ENCODE measurements around the gene SLC16A13. TPM values are rescaled to one million over a fixed set of nuclear protein-coding genes. Genes with fewer than 3 reads are reported as not detected.

The SLC16A13 gene
- total RNA-seq, 1 experiment from 2014 or later: 5.3 TPM

- no peak for DNase-seq (ENCODE audit: low spot score)
- in situ Hi-C loops (cut with HindIII; ENCODE audit: low sequenced_read_pairs): no loop called here
These were observed 25.3 kb upstream of the SLC16A13 start for GRCh38 chr17:7010523-7010922.

- in situ Hi-C loops (cut with HindIII; ENCODE audit: low sequenced_read_pairs): no loop called here
- DNase-seq (ENCODE audit: low spot score): no peak
These were observed 24.4 kb upstream of the SLC16A13 start for GRCh38 chr17:7011415-7011814.

- in situ Hi-C loops (cut with HindIII; ENCODE audit: low sequenced_read_pairs): no loop called here
- DNase-seq (ENCODE audit: low spot score): peak; percentile 22
These were observed 23.9 kb upstream of the SLC16A13 start for GRCh38 chr17:7011942-7012254.

GRCh38 chr17:7014261-7014994 lies 21.4 kb upstream of the SLC16A13 start:
- DNase-seq (ENCODE audit: low spot score): peak; percentile 98
- in situ Hi-C loops (cut with HindIII; ENCODE audit: low sequenced_read_pairs): no loop called here

GRCh38 chr17:7014995-7015958 lies 20.5 kb upstream of the SLC16A13 start:
- in situ Hi-C loops (cut with HindIII; ENCODE audit: low sequenced_read_pairs): no loop called here
- peak; percentile 14 for DNase-seq (ENCODE audit: low spot score)

- in situ Hi-C loops (cut with HindIII; ENCODE audit: low sequenced_read_pairs): no loop called here
- DNase-seq (ENCODE audit: low spot score): no peak
These were observed 19.4 kb upstream of the SLC16A13 start for GRCh38 chr17:7016418-7016817.

GRCh38 chr17:7016886-7017826 lies 18.7 kb upstream of the SLC16A13 start:
- in situ Hi-C loops (cut with HindIII; ENCODE audit: low sequenced_read_pairs): no loop called here
- DNase-seq (ENCODE audit: low spot score): no peak

- in situ Hi-C loops (cut with HindIII; ENCODE audit: low sequenced_read_pairs): no loop called here
- no peak for DNase-seq (ENCODE audit: low spot score)
These were observed 18.0 kb upstream of the SLC16A13 start for GRCh38 chr17:7017827-7018200.

- DNase-seq (ENCODE audit: low spot score): peak; percentile 38
- in situ Hi-C loops (cut with HindIII; ENCODE audit: low sequenced_read_pairs): no loop called here
These were observed 17.4 kb upstream of the SLC16A13 start for GRCh38 chr17:7018331-7018964.

GRCh38 chr17:7019367-7019766 lies 16.4 kb upstream of the SLC16A13 start:
- in situ Hi-C loops (cut with HindIII; ENCODE audit: low sequenced_read_pairs): no loop called here
- peak; percentile 16 for DNase-seq (ENCODE audit: low spot score)

- in situ Hi-C loops (cut with HindIII; ENCODE audit: low sequenced_read_pairs): no loop called here
- peak; percentile 64 for DNase-seq (ENCODE audit: low spot score)
These were observed 15.8 kb upstream of the SLC16A13 start for GRCh38 chr17:7019839-7020519.

GRCh38 chr17:7020894-7021664 lies 14.7 kb upstream of the SLC16A13 start:
- in situ Hi-C loops (cut with HindIII; ENCODE audit: low sequenced_read_pairs): no loop called here
- no peak for DNase-seq (ENCODE audit: low spot score)

- DNase-seq (ENCODE audit: low spot score): peak; percentile 65
These were observed 13.6 kb upstream of the SLC16A13 start for GRCh38 chr17:7021993-7022778.

GRCh38 chr17:7022781-7023571 lies 12.8 kb upstream of the SLC16A13 start, which contains the start of gene BCL6B:
BCL6B (plus strand) TSS chr17:7023050; CDS start chr17:7023672, 622 bp downstream.
- in situ Hi-C loops (cut with HindIII; ENCODE audit: low sequenced_read_pairs): no loop called here
- no peak for DNase-seq (ENCODE audit: low spot score)

More at GRCh38 chr17:7021993-7022778, 13.6 kb upstream of the SLC16A13 start:
- in situ Hi-C loops (cut with HindIII; ENCODE audit: low sequenced_read_pairs): no loop called here

GRCh38 chr17:7023576-7024401 lies 12.0 kb upstream of the SLC16A13 start:
- in situ Hi-C loops (cut with HindIII; ENCODE audit: low sequenced_read_pairs): no loop called here
- peak; percentile 34 for DNase-seq (ENCODE audit: low spot score)
